H1 (cell line): ENCODE results near the gene C6orf52.

Experiments
- CHD2 ChIP-seq: IDR thresholded peaks from 2 replicates; pipeline ENCODE4 v1.6.1; 2012; ENCODE audit warnings: low read length, improper control_type of control experiment
- CTCF ChIP-seq, 3 experiments: IDR thresholded peaks; 1 replicate in 2 of 3; 2 replicates in 1 of 3; pipeline versions ENCODE4 v1.5.1 to v1.6.1; 2011; ENCODE audit warnings: low read length in 3 of 3, mild to moderate bottlenecking in 3 of 3, inconsistent platforms in 2 of 3, low read depth in 1 of 3, moderate library complexity in 1 of 3; ENCODE audit not compliant: insufficient read depth in 1 of 3; ENCODE audit errors: control extremely low read depth in 1 of 3
- GABPA ChIP-seq: IDR thresholded peaks from 2 replicates; pipeline ENCODE4 v1.6.1; 2011; ENCODE audit warnings: mild to moderate bottlenecking, low read length, moderate library complexity, borderline replicate concordance; ENCODE audit not compliant: insufficient read depth
- JUND ChIP-seq: IDR thresholded peaks from 2 replicates; pipeline ENCODE4 v1.6.1; 2011; ENCODE audit warnings: mild to moderate bottlenecking, improper control_type of control experiment, low read length
- KDM1A ChIP-seq: fragments of 200-600, 300-600 bp; sonication (generic); IDR thresholded peaks from 2 replicates; pipeline ENCODE4 v1.7.1; 2016; ENCODE audit warnings: mild to moderate bottlenecking, low read length, borderline replicate concordance
- POLR2A ChIP-seq, 2 experiments: IDR thresholded peaks; 1 replicate in 1 of 2; 2 replicates in 1 of 2; pipeline ENCODE4 v1.6.1; 2011; ENCODE audit warnings: low read depth in 2 of 2, low read length in 2 of 2, mild to moderate bottlenecking in 2 of 2; ENCODE audit errors: control extremely low read depth in 1 of 2
- POLR2AphosphoS5 ChIP-seq: IDR thresholded peaks from 2 replicates; pipeline ENCODE4 v1.6.1; 2011; ENCODE audit warnings: low read depth, low read length
- RAD21 ChIP-seq, 2 experiments: IDR thresholded peaks in 1 of 2; conservative IDR thresholded peaks in 1 of 2; 2 replicates each; pipeline ENCODE4 v1.6.1; 2011; ENCODE audit warnings: low read depth in 2 of 2, low read length in 2 of 2, improper control_type of control experiment in 1 of 2, inconsistent platforms in 1 of 2, mild to moderate bottlenecking in 1 of 2, moderate library complexity in 1 of 2
- SRF ChIP-seq: IDR thresholded peaks from 2 replicates; pipeline ENCODE4 v1.6.1; 2011; ENCODE audit warnings: mild to moderate bottlenecking, low read depth, low read length, moderate library complexity

- TF ChIP-seq RAD21 (IDR thresholded peaks at IDR 0.05 in 1 of 2, conservative IDR thresholded peaks at IDR 0.05 in 1 of 2; ENCODE audit: low read depth in 2 of 2, low read length in 2 of 2) (no peak), CTCF (IDR thresholded peaks at IDR 0.05; ENCODE audit: control extremely low read depth in 1 of 3, insufficient read depth in 1 of 3, low read depth in 1 of 3, low read length in 3 of 3) (no peak), POLR2AphosphoS5 (no peak), JUND (no peak), SRF (no peak), POLR2A (IDR thresholded peaks at IDR 0.05; ENCODE audit: control extremely low read depth in 1 of 2, low read depth in 2 of 2, low read length in 2 of 2) (no peak), CHD2 (no peak), KDM1A (no peak), GABPA (no peak)
Measured at GRCh38 chr6:10641528-10641927, 52.9 kb downstream of the C6orf52 start.
